SHP77 (cell line): ENCODE results near the gene MAP7.
"Not testable (repeated sequence)": the region's sequence is repeated elsewhere in the genome, so short reads cannot be mapped to it uniquely, and the experiment has no call there.

Experiments
- DNase-seq, 2 experiments: peaks; one replicate each; lab custom pipeline; 2025; lab: John Stamatoyannopoulos, UW

Gene MAP7

DNA sequence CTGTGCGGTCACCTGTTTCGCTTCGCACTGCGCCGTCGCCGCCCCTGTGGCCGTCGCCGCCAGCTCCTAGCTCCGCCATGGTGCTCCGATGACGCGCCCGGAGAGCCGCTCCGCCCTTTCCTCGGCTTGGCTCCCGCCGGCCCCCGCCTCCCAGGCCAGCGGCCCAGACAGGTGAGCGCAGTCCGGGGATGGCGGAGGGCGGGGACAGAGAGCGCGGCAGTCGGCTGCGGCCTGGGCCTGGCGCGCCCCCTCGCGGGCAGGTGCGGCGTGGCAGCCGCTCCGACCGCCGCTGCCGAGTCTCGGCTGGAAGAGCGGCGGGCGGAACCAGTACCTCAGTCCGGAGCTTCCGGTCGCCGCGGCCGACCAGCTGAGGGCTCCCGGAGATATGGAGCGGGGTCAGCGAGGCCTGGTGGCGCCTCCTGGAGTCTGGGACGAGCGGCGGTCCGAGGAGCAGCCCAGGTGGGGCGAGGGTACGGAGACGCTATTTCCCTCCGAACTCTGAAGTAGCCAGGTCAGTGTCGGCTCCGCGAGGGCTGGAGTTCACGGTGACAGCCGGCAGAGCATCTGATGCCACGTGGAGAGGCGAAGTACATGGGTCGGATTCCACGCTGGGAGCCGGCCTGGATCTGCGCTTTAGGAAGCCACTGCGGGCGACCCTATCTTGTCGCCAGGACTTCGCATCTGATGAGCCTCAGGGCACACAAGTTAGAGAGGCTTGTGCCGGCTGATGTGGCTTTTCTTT, at the start of gene MAP7:
TSS of gene MAP7 (minus strand) at position 93 of the 742 bp plus-strand sequence. CDS start at position 79, 14 bp downstream.
- peak; percentile 29 to 79 for DNase-seq

DNA sequence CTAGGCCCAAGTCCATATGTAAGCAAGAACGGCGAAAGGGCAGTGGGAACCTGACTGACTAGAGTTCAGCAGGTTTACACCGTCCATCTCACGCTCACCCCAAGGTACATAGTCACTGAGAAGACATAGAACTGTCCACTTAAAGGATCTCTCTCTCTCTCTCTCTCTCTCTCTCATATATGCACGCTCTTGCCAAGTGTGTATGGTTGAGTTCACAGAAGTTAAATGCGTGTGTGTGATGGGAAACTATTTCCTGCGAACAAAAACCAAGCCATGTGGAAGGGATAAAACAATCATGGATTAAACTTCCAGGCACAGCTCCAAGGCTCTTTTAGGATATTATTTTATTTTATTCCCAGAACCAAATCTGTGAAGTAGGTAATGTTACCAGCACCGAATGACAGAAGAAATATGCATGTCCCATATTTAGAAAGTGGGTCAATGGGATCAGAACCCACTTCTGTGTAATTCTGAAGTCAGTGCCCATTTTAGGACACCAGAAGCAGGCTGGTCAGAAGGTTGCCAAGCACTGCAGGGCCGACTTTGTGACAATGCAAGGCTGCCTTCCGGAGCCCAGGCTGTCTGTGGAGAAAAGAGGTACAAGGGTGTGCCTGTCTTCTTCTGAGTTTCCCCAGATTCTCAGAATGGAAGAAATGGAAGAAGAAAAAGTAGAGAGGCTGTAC, 49.2 kb upstream of the MAP7 start:
- DNase-seq: no peak

DNA sequence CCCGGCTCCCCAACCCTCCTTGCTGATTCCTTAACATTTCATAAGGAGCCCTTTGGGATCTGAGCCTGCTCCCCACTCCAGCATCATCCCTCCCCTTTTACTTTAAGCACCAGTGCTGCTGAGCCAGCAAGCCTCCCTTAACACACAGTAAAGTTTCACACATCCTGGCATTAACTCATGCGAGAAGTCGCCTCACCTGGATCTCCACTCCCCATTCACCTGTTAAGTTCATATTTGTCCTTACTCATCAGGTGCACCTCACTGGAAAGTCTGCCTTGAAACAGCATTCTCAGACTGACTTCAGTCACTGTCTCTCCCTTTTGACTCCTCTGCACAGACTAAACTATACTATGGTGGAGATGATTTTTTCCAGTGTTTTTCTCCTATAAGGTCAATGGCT, 47.8 kb upstream of the MAP7 start:
- no peak for DNase-seq

DNA sequence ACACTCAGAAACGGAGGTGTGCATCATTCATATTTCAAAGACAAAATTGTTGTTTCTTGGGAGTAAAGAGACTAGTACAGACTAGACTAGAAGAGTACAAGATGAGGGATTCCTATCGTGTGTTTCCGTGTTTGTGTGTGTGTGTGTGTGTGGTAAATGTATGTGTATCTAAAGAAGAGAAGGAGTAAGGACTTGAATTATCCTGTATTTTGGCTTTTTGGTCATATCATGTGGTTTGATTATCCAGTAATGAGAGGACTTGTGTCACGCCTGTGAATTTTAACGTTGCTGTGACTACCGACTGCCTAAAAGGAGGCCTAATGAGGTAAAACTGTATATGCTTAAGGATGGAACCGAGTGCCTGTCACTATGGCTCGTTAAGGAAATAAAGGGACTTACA, 44.4 kb upstream of the MAP7 start:
- DNase-seq: no peak

DNA sequence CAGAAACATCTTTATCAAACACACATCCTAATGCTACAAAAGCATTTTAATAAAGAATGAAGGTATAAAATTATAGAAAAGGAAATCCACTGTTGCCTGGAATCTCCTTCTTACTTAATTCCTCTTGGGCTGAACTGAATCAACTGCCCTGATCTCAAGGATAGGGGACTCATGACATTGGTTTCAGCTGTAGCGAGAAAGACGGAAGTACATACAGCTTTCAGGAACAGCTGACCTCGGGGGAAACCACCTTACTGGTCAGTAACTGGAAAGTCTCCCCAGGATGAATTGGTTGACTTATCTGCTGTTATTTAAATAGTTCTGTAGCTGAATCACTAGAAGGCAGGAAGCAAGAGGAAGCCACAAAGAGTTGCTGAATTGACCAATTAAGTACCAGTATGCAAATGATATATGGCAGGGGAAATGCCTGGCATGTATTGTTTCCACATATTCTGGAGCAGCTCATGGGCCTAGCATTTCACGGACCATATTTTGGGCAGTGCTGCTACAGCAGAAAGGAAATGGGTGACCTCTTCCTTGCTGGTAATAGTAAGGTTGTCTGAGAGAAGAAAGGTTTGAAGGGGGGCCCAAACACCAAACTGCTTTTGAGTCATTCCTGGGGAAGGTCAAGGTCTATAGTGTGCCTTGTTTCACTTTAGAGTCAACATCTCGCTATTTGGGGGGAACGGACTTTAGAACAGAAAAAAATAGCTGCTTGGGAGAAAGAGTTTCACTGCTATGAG, 43.7 kb upstream of the MAP7 start:
- no peak for DNase-seq

DNA sequence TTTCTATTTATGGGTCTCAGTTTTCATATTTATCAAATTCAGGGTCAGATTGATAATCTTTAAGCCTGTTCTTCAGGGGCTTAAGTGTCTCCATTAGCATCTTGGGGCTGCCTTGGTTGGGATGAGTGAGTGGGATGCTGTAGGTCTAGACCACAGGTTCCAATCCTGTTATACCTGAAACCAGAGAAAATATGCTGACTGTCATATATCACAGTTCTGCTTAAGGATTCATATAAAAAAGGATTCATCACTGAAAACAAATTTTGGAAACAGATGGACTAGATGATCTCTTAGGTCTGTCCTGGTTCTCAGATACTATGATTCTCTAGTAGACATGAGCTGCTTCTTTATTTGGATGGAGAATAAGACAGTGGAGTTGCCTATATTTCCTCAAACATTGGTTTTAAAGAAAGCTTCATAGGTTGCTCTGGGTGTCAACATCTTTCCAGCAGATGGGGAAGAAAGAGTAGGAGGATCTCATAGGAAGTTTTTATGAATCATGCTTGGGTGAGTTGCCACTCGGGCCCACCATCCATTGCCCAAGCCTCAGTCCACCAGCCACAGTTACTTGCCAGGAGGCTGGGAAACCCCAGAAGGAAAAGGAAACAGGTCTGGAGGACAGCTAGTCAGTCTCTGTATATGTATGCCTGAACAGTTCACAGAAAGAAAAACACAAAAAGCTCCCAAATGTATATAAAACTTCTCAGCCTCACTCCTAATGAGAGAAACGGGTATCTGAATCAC, 42.9 kb upstream of the MAP7 start:
- DNase-seq: no peak

DNA sequence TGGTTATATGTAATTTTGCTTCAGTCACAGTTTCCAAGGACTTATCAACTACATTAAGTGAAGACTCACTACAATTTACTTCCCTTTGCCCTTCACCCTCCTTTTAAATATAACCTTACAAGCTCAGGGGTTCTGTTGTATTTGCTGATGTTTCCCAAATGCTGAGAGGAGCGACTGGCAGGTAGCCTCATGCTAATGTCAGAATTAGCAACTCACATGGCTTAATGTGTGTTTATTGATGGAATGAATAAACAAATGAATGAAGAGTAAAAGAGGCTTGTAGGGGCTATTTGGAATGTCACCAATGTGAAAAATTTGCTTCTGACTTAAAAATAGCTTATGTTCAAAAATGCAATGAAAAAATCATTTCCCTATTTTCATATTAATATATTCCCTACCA, 41.4 kb upstream of the MAP7 start:
- no peak for DNase-seq

DNA sequence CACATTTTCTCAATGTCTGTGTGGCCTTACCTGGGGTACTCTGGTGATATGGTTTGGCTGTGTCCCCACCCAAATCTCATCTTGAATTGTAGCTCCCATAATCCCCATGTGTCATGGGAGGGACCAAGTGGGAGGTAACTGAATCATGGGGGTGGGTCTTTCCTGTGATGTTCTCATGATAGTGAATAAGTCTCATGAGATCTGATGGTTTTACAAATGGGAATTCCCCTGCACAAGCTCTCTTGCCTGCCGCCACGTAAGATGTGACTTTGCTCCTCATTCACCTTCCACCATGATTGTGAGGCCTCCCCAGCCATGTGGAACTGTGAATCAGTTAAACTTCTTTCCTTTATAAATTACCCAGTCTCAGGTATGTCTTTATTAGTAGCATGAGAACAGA, 40.6 kb upstream of the MAP7 start:
- not testable (repeated sequence) for DNase-seq

DNA sequence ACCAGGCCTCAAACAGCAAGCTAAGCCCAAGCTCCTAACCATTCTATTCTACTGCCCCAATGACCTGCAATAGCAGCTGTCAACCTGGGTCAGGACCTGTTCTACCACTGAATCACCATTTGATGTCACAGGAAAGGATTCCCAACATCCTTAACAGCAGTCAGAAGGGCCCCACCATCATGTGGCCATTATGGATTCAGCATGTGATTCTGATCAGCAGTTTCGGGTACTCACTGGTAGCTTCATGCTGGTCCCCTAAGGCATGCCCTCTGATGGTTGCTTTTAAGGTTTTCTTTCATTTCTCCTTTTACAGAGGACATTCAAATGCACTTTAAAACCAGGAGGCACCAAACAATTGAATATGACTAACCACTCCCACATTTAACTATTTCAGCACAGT, 37.3 kb upstream of the MAP7 start:
- DNase-seq: no peak

DNA sequence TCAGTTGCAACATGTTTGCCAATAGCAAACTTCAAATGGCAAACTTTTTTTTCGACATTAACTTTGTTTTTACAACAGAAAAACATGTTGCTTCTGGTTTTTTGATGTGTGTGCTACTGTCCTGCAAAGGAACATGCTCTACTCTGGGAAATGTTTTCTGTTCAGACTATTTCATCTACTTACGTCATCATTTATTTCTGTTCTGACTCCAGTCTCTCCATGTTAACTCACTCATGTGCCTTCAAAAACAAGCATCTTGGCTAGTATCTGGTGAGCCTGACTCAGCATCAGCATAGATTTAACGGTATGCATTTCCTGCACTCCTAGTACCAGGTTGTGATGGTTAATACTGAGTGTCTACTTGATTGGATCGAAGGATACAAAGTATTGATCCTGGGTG, 36.1 kb upstream of the MAP7 start:
- no peak for DNase-seq

DNA sequence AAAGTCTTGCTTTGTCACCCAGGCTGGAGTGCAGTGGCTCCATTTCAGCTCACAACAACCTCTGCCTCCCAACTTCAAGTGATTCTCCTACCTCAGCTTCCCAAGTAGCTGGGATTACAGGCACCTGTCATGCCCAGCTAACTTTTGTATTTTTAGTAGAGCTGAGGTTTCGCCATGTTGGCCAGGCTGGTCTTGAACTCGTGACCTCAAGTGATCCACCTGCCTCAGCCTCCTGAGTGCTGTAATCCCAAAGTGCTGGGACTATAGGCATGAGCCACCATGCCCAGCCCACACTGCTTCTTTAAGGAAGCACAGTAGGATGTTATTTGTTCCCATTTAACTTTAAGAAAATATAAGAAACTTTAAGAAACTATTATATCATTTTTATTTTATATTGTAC, 35.3 kb upstream of the MAP7 start:
- DNase-seq: not testable (repeated sequence)

DNA sequence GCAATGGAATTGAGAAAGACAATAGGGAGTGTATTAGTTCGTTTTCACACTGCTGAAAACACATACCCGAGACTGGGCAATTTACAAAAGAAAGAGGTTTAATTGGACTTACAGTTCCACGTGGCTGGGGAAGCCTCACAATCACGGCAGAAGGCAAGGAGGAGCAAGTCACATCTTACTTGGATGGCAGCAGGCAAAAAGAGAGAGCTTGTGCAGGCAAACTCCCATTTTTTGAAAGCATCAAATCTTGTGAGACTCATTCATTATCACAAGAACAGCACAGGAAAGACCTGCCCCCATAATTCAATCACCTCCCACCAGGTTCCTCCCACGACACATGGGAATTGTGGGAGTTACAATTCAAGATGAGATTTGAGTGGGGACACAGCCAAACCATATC, 34.1 kb upstream of the MAP7 start:
- DNase-seq: not testable (repeated sequence)

DNA sequence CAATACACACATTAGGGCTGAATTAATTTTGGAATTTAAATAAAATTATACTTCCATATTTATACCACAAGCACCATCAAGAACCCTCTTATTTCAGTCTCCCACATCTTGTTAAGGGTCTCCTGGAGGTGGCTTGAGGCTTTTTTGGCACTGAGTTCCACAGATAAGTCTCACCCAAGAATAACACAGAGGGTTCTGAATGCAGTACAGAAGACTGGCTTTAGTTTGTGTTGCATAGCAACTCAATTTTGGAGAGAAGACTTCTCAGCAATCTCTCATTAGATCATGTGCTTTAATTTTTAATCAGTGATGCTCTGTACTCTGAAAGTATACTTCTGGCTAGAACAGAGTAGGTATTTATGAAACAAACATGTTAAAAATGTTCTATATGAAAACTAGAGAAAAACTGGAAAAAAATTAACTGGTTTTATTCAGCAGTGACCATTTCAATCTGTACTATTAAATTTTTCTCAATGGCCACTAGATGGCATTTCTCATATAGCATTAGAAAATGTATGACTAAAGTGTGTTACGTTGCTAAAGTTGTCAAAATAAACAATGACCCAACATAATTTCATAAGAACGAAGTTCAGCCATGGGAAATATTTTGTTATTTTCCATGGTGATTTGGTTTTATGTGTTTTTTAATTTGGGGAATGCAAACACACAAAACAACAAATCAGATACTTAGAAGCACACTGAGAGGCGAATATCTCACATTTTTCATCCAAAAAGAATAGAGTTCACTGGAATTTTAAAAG, 32.7 kb upstream of the MAP7 start:
- DNase-seq: peak; percentile 16 to 17

DNA sequence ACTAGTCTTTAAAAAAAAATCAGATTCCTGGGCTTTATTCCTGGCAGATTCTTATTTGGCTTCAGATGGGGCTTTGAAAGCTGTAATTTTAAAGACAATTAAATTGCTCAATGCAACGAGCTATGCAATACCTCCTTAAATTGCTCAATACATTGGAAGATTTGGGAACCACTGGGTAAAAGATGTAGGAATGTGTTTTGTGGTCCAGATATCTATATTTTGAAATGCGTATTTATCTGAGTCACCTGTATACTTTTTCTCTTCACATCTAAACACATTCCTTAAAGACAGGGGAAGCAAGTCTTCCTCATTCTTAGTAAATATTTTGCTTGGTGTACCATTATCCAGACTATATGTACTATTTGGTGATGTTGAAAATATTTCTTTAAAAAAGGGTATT, 29.6 kb upstream of the MAP7 start:
- DNase-seq: no peak

DNA sequence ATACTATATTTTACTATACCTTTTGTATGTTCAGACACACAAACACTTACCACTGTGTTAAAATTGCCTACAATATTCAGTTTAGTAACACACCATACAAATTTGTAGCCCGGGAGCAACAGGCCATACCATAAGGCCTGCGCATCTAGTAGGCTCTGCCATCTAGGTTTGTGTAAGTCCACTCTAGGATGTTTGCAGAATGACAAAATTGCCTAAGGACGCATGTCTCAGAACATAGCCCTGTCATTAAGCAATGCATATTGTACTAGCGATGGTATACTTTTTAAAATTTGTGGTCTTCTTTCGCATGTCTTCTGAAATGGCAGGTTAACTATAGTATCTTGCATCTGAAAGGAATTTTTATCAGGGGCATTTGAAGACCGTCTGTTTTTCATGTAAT, 26.6 kb upstream of the MAP7 start:
- no peak for DNase-seq

DNA sequence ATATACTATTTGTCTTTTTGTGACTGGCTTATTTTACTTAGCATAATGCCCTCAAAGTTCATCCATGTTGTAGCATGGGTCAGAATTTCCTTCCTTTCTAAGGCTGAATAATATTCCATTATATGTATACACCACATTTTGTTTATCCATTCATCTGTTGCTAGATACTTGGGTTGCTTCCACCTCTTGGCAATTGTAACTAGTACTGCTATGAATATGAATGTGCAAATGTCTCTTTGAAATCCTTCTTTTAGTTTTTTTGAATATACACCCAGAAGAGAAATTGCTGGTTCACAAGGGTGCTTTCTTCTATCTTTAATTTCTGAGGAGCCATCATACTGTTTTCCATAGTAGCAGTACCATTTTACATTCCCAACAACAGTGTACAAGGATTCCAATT, 21.3 kb upstream of the MAP7 start:
- no peak for DNase-seq

DNA sequence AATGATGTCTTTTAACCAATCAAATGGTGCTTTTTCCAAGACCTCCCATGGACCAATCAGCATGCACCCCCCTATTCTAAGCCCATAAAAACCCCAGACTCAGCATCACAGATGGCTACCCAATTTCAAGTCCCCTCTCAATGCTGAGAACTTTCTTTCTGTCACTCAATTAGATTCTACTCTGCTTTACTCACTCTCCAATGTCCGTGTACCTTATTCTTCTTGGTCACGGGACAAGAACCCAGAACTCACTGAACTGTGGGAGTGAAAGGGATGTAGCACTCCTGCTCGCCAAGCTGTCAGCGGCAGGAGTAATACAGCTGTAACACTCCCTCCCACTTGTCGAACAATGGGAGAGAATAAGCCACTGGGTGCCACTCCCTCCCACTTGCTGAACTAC, 20.8 kb upstream of the MAP7 start:
- DNase-seq: no peak

DNA sequence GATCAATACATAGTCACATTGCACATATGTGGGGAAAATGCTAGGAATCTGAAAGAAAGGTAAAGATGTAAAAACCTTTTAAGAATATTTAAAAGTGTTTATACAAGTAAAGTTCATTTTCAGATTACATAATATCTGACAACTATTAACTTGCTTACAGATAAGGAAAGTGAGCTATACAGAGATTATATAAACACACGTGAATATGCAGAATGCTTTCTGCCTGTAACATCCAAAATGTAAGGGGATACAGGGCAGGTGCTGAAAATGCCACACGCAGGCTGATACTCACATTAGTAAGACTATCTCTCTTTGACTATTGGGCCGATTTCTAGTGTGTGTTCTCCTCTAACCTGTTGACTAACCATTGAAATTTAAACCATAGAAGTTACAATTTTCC, 17.9 kb upstream of the MAP7 start:
- no peak for DNase-seq

DNA sequence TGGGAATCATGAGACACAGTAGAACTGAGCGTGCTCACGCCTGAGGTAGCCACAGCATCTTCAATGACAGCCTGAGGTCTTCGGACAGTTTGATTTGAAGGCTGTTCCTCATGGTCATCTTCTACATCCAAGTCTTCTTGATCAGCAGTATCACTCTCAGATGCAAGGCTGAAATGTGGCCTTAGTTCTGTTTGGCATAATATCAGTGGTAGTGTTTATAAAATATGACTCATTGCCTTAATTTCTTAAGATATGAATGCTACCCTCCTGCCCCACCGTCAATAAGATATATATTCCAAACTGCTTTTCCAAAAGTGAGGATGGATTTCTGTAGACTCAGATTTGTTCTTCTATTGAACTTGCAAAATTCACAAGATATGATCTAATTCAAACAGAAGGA, 17.5 kb upstream of the MAP7 start:
- DNase-seq: no peak

DNA sequence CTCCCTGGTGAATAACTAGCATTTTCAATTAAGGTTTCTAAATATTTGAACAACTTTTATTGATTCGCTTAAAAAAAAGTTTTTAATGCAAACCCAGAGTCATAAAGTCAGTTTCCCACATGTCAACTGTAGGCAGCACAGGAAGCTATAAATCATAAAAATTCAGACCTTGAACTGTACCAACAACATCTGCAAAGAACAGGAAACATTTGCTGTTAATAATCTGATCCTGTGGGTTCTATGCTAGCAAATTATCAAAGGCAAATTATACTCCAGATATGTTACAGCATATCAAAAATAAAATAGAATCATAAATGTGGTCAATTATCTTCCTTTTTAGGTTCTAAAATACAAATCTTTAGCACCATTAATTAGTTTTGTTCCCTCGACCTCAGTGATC, 16.6 kb upstream of the MAP7 start:
- DNase-seq: no peak

DNA sequence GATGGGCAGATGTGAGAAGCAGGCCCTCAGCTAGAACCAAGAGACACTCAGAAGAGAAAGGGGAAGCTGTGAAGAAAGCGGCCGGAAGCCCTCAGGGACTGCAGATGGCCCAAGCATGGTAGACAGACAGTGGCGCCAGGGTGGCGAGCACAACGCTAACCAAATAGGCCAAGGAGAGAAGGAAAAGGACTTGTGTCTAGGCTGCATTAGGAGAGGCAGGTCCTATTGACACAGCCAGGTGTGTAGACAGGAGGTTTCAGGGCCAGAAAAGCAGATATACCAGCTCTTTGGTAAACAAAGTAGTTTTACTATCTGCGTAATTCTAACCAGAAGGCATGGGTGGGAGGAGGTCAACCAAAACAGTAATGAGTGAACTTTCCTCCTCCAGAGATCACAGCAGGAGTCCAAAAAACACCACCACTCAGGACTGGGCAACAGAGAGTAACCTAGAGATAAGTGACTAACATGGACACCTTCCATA, 15.8 kb upstream of the MAP7 start:
- DNase-seq: no peak

DNA sequence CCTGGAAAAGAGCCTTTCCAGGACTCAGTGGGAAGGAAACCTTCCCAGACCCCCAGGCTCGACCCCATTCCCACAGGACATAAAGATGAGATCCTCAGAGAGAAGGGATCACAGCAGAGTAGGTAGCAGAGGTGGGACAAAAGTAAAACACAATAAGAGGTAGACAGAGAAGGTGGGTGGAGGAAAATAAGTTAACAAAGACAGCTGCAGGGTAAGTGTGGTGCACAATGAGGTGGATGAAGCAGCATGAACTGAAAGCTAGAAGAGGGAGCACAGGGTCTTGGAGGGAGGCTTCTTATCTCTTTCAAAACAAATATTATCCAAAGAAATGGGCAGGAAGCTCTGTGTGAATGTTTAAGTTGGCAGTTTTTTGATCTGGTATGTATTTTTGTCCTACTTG, 14.0 kb upstream of the MAP7 start:
- no peak for DNase-seq
